Epithelial cell of proximal tubule (primary cell): ENCODE results near the gene HIVEP3. TPM values are rescaled to one million over a fixed set of nuclear protein-coding genes. Genes with fewer than 3 reads are reported as not detected.
"Not testable (repeated sequence)": the region's sequence is repeated elsewhere in the genome, so short reads cannot be mapped to it uniquely, and the experiment has no call there.

Experiments used
- DNase-seq: peaks from one replicate; pipeline ENCODE4 v3.0.0-alpha.2; 2011; ENCODE audit warnings: low read depth
- H3K4me3 ChIP-seq: 2 replicates; pipeline ENCODE4 v1.5.1; 2011; ENCODE audit warnings: low read depth, mild to moderate bottlenecking, low read length
- total RNA-seq: library from RNA; depleted of rRNA; stranded (reverse); fragments of >200 nt; gene quantifications from 2 replicates; pipeline ENCODE4 v1.2.3, GENCODE V29; 2015
- TF ChIP-seq, protein P1 (sequence below): conservative IDR thresholded peaks from 2 replicates; pipeline ENCODE4 v1.5.1; 2012; ENCODE audit warnings: low read depth, mild to moderate bottlenecking, low read length

Gene HIVEP3
- total RNA-seq, 1 donor from 2014 or later: 3.9 TPM

DNA sequence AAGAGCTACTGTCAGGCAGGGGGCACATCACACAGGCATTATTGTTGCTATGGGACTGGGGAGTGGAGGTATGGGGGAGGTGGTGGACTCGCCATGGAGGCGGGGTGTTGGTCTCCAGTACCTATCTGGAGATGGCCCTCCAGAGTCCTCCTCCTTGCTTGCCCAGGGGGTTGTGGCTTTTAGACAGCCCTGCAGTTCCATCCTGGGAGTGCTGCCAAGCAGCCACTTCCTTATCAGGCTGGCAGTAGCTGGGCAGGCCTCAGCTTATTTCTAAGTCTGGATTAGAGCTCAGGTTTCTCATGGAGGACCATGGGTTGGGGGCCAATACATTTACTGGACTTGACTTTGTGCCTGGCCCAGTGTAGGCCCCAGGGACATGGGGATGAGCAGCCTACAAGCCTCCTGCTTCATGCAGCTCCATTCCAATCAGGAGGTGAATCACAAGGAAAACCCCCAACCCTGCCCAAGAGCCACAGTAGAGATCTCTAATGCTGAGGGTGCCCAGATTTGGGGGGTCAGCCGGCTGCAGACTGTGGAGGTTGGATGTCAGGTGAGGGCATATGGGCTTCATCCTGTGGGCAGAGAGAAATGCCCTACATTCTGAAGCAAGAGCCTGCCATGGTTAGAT, 223.5 kb downstream of the HIVEP3 start:
- no peak for DNase-seq
- TF ChIP-seq, protein P1, sequence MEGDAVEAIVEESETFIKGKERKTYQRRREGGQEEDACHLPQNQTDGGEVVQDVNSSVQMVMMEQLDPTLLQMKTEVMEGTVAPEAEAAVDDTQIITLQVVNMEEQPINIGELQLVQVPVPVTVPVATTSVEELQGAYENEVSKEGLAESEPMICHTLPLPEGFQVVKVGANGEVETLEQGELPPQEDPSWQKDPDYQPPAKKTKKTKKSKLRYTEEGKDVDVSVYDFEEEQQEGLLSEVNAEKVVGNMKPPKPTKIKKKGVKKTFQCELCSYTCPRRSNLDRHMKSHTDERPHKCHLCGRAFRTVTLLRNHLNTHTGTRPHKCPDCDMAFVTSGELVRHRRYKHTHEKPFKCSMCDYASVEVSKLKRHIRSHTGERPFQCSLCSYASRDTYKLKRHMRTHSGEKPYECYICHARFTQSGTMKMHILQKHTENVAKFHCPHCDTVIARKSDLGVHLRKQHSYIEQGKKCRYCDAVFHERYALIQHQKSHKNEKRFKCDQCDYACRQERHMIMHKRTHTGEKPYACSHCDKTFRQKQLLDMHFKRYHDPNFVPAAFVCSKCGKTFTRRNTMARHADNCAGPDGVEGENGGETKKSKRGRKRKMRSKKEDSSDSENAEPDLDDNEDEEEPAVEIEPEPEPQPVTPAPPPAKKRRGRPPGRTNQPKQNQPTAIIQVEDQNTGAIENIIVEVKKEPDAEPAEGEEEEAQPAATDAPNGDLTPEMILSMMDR: no peak

DNA sequence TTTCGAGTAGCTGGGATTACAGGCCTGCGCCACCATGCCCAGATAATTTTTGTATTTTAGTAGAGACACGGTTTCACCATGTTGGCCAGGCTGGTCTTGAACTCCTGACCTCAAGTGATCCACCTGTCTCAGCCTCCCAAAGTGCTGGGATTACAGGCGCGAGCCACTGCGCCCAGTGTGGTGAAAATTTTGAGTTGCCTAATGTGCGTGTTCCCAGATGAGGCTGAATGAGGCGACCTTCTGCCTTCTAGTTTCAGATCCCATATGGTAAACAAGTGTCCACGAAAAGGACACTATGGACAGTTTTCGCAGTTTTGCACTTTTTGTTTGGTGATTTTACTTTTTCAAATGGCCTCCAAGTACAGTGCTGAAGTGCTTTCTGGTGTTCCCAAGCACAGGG, 226.8 kb downstream of the HIVEP3 start:
- H3K4me3 ChIP-seq, DNase-seq: not testable (repeated sequence)

More for the DNA sequence above, 223.5 kb downstream of the HIVEP3 start:
- no peak overlapping the region for H3K4me3 ChIP-seq

DNA sequence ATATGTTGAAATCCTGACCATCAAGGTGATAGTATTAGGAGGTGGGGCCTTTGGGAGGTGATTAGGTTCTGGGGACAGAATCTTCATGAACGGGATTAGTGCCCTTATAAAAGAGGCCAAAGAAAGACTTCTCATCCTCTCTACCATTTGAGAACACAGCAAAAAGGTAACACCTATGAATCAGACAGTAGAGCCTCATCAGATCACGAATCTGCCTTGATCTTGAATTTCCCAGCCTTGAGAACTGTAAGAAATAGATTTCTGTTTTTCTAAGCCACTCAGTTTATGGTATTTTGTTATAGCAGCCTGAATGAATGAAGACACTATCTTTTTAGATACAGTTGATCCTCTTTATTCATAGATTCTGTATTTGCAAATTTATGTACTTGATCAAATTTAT, 227.3 kb downstream of the HIVEP3 start:
- DNase-seq: no peak
- H3K4me3 ChIP-seq: no peak overlapping the region
- TF ChIP-seq, protein P1: no peak

DNA sequence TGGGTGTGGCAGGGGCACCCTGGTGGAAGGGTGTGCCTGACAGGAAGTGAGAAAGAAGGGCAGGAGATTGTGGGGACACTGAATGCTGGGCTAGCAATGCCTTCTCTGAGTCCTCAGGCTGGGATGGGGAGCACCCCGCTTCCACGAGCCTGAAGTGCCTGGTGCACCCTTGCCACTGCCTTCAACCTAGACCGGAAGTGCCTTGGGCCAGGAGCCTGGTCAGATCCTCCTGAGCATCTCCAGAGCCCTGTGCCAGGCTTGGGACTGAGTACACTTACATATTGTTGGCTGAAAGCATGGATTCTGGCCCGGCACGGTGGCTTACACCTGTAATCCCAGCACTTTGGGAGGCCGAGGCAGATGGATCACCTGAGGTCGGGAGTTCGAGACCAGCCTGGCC, 228.4 kb downstream of the HIVEP3 start:
- DNase-seq: no peak
- TF ChIP-seq, protein P1: no peak
- H3K4me3 ChIP-seq: no peak overlapping the region

DNA sequence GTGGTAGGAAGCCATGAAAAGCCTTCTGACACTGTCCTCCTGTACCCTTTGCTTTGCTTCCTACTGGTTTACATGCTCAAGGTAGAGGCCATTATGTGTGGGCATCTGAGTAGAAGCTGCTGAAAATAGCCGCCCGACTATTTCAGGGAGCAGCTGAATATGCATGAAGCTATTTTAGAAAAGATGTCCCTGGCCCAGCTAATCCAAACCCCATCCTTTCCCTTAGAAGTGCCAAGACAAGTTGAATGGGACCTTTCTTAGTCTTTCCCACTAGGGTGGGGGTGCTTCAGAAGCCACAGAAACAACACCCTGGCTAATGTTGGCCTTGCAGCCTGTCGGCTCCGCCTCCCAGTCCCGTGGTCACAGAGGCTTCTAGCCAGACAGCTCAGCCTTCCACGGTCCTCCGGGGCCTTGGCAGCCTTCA, 229.2 kb downstream of the HIVEP3 start:
- no peak for DNase-seq
- TF ChIP-seq, protein P1: no peak
- no peak overlapping the region for H3K4me3 ChIP-seq

DNA sequence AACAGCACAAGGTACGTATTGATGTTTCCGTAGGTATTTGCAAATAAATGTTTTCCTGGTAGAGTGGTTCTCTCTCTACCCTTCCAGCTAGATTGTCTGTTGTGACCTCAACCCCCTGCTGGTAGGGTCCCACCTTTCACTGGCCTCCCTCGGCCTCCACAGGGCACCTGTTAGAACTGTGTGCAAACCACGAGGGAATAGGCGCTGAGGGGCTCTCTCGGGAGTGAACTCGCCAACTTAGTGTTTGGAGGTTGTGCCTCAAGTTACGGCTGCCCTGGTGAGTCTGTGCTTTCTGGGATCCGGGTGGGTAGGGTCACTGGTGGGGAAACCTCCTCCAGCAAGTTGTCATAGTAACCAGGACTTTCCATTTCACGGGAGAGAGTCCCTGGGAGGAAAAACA, 229.6 kb downstream of the HIVEP3 start:
- H3K4me3 ChIP-seq: no peak overlapping the region
- no peak for DNase-seq
- TF ChIP-seq, protein P1: no peak

DNA sequence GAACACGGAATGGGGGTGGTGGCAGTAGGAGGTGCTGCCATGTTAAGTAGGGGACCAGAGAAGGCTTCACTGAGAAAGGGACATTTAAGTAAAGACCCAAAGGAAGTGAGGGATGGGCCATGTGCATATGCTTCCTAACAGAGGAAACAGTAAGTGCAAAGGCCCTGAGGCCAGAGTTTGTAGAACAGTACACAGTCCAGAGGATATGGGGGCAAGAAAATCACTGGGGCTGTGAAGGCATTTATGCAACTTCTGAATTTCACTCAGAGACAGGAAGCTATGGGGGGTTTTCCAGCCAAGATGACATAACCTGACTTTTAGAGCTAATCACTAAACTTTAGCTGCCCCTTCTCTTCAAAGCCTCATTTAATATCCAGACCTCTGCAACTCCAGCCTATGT, 231.7 kb downstream of the HIVEP3 start:
- H3K4me3 ChIP-seq: no peak overlapping the region
- TF ChIP-seq, protein P1: no peak
- no peak for DNase-seq
